Measurements from ENCODE around the gene KIF3A.

KIF3A gene

DNA sequence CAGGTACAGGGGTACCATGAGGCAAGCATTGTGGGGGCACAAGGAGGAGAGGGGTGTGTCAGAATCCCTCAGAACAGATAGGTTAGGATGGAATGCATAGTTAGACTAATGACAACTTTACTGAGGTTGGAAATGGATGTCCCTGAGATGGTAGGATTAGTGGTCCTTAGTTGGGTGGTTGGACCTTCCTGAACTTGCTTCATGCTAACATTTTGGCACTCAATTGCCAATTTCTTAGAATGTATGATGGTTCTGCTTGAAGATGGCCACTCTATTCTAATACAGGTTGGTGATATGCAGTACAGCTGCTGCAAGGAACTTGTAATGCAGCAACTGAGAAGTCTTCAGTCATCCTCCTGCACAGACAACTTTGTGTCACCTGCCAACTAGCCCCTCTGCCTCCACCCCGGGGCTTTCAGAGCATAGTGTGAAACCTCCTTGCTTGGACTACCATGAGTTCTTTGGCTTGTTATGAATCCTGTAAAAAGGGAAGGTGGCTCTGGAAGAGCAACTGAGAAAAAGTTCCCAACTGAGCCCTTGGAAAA is 15.3 kb upstream of the KIF3A start:
- no peak for DNase-seq

DNA sequence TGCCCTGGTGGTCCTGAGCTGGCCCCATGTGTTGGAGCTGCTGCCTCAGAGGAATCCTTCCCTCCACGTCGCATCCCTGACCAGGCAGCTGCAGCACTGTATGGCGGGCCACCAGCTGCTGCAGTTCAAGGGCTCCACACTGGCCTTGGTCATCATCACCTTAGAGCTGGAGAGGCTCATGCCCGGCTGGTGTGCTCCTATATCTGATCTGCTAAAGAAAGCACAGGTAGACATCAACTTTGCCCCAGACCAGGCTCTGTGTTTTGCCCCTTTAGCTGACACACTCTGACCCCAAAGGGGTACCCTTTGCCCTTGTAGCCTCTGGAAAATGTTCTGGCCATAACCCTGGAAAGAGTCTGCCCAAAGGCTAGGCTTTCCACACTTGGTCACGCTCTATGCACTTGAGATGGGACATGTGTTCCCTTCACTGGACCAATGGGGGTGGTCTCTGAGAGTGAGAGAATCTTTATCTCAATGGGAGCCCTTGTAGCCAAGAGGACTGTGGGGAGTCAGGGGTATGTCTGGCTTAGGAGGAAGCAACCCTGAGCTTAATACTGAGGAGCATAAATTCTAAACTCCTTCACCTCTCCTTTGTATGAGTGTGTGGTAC is 14.7 kb upstream of the KIF3A start:
- no peak for DNase-seq

DNA sequence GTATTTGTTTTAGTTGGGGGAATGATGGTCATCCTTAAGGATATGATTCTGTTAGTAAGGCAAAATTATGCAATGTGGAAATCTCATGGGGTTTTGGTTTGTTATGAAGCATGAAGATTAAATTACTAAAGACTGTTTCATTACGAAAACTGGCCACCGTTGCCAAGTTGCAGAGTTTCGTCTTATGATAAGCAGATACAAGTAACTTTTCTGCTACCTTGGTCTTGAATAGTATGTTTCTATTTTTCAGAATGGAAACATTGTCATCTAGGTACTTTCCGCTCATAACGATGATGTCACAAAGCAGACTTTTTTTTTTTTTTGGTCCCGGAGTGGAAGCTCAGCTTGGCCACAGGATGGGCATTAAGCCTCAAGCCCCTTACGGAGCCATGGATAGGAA is 14.1 kb upstream of the KIF3A start:
- DNase-seq, result peak; percentile 76

DNA sequence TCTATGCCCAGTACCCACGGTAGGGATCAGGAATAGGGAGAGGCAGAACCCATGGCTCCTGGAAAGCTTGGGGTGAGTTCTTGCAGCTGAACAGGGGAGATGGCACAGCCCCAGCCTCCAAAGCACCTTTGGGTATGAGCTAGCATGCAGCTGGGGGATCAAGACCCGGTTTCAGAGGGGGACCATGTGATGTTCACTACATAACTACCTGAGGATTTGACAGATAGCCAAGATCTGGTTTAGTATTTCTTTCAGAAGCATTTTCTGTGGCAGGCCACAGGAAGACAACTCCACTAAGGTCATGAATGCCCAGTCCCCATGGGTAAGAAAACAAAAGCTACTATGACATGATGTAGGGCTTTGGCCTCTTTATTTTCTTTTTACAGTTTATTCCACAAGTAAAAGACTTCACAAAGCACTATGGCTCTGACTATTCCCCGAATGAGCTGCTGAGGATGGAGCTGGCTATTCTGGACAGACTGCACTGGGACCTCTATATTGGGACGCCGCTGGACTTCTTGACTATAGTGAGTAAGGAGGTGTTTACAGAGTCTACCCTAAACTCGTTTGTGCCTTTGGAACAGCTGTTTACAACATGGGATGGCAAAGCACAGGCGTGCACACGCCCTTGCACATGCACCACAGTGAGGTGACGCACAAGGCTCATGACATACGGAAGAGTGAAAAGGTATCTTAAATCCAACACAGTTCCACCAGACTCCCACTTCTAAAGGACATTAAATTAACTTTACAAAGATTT is 13.3 kb upstream of the KIF3A start:
- DNase-seq, result no peak

DNA sequence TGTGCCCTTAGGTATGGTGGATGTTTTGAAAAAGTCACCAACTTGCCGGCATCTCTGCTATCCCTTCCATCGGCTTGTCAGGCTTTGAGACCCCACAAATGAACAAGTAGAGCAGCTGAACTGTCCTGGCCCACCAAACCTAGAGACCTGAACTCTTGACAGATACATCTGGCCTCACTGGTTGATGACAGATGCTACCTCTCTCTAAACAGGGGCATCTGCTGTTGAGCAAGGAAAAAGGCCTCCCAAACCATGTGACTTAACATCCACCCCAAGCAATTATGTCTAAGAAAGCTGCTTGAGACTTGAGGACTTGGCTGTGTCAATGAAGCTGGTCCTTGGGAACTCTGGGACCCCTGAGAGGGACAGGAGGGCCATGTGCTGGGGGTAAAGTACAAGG is 12.2 kb upstream of the KIF3A start:
- no peak for DNase-seq

DNA sequence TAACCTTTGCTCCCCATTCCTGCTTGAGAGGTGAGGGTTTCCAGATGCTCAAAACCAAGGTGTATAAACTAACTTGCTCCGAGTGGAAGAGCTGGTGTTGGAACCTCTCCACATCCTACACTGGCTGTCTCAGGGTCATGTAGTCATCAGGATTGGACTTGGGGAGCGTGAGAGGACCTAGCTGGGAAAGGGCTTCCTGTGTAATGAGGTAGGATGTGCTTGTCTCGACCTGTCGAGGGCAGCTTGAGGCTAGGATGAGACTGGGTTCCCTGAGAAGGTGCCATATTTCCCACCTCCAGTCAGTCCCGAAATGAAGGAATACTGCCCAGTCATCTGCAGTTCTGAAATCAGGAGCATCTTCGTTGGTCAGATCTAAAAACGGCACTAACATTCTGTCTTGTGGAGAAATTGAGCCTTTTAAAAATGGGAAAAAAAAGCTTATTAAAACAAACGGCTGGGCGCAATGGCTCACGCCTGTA is 11.2 kb upstream of the KIF3A start:
- DNase-seq, result no peak

DNA sequence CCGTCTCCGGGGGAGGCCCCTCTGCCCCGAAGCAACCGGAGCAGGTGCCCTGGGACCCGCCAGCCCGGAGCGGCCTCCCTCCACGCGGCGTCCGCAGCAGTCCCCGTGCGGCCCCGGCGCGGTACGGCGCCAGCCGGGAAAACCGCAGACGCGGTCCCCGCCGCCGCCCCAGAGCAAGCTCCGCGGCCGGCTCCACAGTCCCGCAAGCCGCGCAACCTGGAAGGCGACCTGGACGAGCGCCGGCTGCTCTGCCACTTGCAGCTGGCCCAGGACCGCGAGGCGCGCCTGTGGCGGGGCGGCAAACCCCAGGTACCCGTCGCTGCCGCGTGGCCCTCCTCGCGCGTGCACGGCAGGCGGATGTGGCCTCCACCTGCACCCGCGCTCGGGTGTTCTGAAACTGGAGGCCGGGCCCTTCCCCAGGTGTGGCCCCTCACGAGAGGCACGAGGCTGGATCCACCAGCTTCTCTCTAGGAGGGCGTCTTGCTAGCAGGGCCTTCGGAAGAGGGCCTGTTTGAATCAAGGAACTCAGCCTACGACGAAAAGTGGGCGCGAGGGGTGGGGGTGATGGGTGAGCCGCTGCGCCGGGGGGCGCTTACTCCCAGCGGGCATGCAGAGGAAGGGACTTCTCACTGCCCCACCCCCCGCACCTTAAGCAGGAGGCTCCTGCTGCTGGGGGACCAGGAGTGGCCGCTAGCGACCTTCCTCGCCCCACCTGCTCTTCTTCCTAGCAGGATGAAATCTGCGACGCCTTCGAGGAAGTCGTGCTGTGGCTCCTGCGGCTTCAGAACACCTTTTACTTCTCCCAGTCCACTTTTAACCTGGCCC is 10.5 kb upstream of the KIF3A start:
- DNase-seq, result peak; percentile 26

DNA sequence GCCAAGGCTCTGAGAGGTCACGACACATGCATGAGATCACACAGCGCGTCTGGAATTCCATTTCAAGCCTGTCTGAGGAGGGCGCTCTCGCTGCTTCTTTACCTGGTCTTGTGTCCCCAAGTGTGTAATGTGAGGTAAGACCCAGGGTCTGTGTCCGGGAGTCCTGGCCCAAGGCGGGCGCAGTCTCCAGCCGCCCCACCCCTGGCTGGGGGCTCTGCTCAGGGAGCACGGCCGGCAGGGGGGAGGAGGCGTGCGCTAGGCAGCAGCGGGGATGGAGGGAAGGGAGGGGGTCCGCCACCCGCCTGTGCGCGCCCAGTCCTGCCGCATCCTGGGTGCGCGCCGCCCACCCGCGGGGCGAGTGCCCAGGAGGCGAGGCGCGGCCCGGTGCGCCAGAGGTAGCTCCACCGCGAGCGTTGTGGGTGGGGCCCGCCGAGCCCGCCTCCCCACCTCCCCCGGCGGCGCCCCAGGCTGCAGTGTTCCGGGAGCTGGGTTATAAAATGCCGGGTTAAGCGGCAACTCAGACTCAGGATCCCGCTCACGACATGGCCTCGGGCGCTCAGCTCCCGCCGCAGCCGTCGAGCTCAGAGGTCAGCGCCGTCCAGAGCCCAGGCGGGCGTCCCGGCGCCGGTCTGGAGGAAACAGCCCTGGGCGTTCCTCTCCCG is 9.7 kb upstream of the KIF3A start, which contains the start of gene CCNI2:
CCNI2 (plus strand) TSS at position 473 of the 662 bp plus-strand sequence; CDS start at position 543, 70 bp downstream.
- peak; percentile 50 for DNase-seq

DNA sequence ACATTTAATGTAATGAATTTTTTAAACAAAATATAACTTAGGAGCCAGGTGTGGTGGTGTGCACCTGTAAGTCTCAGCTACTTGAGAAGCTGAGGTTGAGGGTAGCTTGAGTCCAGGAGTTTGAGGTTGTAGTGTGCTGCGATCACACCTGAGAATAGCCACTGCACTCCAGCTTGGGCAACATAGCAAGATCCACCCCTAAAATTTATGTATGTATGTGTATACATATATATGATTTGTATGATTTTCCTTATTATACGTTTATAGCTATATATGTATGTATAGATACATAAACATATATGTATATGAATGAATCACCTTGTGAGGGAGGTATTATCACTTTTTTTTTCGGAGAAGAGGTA is 9.2 kb upstream of the KIF3A start:
- DNase-seq, result no peak

DNA sequence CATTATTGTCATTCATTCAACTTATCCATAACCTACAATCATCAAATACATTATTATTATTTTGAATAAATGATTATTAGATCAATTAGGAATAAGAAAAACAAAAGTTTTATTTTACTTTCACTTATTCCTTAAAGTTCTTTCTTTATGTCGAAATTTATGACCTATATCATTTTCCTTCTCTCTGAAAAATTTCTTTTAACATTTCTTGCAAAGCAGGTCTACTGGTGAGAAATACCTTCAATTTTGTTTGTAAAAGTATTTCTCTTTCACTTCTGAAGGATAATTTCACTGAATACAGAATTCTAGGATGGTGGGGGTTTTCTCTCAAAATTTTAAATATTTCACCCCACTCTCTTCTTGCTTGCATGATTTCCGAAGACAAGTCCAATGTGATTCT is 7.3 kb upstream of the KIF3A start:
- no peak for DNase-seq

DNA sequence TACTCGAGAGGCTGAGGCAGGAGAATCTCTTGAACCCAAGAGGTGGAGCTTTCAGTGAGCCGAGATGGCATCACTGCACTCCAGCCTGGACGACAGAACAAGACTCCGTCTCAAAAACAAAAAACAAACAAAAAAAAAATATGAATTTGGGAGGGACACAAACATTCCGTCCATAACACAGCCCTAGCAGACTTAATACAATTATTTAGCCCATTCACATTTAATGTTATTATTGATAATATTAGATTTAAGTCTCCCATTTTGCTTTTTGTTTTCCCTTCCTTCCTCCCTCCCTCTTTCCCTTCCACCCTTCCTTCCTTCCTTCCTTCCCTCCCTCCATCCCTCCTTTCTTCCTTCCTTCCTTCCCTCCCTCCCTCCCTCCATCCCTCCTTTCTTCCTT is 5.3 kb upstream of the KIF3A start:
- no peak for DNase-seq

DNA sequence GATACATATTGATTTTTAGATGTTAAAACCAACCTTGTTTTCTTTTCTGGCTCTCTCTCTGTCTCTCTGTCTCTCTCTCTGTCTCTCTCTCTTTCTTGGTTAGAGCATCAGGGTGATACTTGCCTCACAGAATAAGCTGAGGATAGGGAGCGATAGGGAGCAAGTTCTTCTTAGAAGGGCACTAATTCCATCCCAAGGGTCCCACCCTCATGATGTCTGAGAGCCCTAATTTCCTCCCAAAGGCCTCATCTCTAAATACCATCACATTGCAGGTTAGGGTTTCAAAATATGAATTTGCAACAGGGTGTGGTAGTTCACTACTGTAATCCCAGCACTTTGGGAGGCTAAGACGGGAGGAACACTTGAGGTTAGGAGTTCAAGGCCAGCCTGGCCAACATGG is 4.8 kb upstream of the KIF3A start:
- no peak for DNase-seq

DNA sequence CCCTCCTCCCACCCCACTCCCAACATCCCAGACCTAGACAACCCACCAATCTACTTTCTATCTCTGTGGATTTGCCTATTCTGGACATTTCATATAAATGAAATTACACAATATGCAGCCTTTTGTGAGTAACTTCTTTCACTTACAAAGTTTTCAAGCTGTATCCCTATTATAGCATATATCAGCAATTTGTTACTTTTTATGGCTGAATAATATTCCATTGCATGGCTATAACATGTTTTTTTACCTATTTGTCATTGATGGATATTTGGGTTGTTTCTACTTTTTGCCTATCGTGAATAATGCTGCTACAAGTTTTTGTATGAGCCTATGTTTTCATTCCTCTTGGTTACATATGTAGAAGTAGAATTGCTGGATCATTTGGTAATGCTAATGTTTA is 1.9 kb upstream of the KIF3A start:
- no peak for DNase-seq

DNA sequence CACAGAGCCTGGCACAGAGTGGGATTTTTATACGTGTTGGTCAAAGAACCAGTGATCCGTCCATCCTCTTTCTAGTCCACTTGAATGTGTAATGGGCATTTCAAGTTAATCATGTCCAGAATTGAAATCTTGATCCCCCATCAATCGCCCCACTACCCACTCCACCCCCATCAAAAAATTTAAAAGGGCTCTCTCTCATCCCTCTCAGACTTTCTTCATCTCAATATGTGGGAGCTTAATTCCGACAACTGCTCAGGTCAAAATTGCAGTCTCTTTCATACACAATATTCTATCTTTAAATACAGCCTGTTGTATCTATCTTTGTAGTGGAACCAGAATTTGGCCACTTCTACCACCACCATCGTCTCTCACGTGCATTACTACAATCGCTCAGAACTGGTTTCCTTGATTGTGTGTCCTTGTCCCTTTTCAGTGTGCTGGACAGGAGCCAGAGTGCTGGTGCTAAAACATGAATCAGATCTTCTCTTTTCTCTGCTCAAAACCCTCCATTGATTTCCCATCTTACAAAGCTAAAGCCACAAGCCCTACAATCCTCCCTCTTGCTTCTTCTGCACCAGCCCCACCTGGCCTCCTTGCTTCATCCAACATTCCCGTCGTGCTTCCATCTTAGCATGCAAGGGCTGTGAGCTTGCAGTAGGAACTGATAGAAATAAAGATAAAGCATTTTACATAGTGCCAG is 786 bp upstream of the KIF3A start:
- no peak for DNase-seq

DNA sequence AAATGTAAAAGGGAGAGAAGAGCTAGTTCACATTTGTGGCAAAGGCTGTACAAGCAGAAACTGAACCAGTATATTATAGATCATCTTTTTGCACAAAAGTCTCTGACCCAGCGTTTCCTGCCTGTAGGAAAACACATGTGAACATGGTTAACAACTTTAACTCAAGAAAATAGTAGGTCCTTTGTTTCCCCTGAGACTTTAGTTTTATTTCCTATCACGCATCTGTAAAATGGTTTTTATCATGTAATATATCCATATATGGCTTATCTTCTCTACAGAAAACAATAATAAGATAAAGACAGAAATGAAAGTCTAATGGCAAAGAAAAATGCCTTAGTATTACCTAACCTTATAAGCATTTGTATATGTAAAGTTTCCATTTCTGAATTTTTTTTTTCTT is 2.7 kb downstream of the KIF3A start:
- DNase-seq, result no peak

DNA sequence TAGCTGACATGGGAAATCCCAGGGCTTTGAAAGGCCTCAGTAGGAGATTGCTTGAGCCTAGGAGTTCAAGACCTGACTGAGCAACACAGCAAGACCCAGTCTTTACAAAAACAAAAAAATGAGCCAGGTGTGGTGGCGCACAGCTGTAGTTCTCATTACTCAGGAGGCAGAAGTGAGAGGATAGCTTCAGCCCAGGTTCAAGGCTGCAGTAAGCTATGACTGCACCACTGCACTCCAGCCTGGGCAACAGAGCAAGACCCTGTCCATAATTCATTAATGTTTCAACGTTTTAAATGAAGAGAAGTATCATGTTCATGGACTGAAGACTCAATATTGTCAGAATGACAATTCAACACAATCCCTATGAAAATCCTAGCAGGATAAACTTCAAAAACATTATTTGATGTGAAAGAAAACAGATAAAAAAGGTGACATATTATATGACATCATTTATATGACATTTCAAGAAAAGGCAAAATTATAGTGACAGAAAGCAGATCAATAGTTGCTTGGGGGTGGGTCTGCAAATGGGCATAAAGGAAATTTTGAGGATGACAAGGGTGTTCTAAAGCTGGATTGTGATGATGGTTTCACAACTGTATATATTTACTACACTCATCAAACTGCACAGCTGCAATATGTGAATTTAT is 3.7 kb downstream of the KIF3A start:
- no peak for DNase-seq

DNA sequence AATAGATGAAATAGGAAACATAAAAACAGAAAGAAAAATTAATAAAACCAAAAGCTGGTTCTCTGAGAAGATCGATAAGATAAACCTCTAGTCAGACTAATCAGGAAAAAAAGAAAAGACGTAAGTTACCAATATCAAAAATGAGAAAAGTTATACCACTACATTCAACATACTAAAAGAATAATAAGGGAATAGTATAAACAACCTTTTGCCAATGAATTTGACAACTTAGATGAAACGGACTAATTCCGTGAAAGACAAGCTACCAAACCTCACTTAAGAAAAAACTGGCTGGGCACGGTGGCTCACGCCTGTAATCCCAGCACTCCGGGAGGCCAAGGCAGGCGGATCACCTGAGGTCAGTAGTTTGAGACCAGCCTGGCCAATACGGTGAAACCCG is 7.5 kb downstream of the KIF3A start:
- no peak for DNase-seq

DNA sequence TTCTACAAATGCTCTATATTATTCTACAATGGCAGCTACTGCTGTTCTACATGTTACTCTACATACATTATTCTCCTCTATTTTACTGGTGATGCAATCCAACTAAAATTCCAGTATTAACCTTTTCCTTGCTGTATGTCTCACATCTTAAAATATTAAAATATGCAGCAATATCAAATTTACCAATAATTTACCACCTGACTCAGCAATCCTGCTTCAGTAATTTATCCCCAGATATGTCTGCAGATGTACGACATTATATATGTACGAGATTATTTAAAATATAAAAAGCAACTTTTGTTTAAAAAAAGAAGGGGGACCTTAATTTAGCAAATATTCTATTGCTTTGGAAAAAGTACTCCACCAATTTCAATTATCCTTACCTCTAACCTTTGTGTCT is 11.6 kb downstream of the KIF3A start:
- no peak for DNase-seq

DNA sequence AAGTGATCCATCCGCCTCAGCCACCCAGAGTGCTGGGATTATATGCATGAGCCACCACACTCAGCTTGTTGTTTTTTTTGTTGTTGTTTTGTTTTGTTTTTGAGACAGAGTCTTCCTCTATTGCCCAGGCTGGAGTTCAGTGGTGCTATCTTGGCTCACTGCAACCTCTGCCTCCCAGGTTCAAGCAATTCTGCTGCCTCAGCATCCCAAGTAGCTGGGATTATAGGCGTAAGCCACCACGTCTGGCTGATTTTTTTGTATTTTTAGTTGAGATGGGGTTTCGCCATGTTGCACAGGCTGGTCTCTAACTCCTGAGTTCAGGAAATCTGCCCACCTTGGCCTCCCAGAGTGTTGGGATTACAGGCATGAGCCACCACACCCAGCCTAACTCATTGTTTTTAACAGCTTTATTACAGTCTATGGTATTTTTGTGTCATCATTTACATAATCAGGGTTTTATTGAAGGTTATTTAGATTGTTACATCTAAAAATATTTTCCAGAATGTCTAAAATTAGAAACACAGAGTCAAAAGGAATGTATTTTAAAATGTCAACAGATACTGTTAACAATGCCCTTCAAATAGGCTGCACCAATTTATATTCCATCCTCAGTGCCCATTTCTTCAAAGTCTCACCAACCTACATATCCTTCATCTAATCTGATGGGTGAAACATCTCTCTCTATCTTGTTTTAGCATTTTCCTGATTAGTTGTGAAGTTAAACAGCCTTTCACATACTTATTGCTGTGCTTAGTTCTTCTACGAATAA is 18.6 kb downstream of the KIF3A start:
- no peak for DNase-seq

DNA sequence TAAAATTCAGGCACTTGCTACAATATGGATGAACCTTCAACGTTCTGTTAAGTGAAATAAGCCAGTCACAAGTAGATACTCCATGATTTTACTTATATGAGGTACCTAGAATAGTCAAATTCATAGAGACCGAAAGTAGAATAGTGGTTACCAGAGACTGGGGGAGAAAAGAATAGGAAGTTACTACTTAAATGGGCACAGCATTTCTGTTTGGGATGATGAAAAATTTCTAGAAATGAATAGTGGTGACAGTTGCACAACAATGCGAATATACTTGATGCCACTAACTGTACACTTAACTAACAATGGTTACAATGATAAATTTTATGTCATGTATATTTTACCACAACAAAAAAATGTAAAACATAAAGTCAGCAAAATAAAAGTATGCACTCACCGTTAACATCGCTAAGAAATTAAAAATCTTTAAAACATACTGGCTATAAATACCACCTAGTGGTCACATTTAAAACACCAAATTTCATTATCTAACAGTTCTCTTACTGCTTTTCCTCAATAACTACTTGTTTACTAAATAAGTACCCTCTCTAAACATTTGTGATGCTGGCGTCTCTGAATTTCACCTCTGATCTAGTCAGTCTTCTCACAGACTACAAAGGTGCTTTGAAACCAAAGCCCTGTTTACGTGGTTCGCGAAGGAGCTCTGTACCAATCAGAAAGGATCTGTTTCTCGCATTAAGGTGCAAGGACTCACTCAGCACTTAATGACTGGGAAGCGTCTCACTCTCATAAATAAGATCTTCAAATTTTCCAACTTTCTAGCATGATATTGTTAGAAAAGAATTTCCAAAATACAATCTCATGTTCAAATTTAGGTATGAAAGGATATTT is 22.7 kb downstream of the KIF3A start:
- peak; percentile 82 for DNase-seq
